ENCODE results near the gene MTX2. TPM values are rescaled to one million over a fixed set of nuclear protein-coding genes. Genes with fewer than 3 reads are reported as not detected.

Gene MTX2
- total RNA-seq: 8.5 TPM

DNA sequence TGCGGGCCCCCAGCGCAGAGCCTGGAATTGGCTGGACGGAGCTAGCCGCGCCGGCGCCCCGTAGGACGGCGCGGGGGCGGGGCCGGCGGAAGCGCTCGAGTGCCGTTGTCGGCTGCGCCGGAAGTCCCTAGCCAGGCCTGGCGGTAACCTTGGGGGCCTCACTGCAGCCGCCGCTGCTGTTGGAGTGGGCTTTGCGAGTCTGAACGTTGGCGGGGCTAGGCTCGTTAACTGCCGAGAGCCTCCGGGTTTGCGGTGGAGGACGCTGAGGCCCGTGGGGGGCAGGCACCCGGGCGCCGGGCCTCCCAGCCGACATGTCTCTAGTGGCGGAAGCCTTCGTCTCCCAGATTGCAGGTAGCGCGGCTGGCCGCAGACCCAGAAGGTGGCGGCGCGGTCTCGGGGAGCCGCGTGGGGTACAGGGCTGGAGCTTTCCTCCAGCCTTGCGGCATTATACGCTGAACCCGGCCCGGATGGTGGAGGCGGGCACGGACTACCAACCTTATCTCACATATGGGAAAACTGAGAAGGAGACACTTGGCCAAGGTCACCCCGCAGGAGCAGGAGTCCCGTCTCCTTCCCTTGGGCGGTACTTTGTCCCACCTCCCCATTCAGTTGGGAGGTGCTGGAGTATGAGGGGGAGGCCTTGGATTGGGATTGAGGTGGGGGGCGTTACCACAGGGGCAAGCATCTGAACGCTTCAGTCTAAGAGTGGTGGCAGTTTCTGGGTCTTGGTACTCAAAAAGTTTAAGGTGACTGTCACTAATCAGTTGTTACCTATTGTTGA lies at the start of gene MTX2:
Gene MTX2 (plus strand): TSS at position 124 of the 781 bp plus-strand sequence. CDS start 188 bp downstream, at position 312.
- intact Hi-C loops (cut with DNase I): loop anchor here (5.0 to 10.0 kb wide), 2 partner anchors 132 to 285 kb away; no protein-coding TSS in a partner anchor
- Histone ChIP-seq H3K9me3 (no peaks in the 10 kb centered on the region), H3K4me1 (peaks cover 0 to 2% of the 10 kb centered on the region in 2 donors), H3K27ac (peak within 1 kb of the TSS; percentile 79 to 80), H3K27me3 (no peaks in the 10 kb centered on the region), H3K36me3 (no peaks in the 10 kb centered on the region), H3K4me3 (peak within 1 kb of the TSS; percentile 69 to 100)
- TF ChIP-seq, protein P1, sequence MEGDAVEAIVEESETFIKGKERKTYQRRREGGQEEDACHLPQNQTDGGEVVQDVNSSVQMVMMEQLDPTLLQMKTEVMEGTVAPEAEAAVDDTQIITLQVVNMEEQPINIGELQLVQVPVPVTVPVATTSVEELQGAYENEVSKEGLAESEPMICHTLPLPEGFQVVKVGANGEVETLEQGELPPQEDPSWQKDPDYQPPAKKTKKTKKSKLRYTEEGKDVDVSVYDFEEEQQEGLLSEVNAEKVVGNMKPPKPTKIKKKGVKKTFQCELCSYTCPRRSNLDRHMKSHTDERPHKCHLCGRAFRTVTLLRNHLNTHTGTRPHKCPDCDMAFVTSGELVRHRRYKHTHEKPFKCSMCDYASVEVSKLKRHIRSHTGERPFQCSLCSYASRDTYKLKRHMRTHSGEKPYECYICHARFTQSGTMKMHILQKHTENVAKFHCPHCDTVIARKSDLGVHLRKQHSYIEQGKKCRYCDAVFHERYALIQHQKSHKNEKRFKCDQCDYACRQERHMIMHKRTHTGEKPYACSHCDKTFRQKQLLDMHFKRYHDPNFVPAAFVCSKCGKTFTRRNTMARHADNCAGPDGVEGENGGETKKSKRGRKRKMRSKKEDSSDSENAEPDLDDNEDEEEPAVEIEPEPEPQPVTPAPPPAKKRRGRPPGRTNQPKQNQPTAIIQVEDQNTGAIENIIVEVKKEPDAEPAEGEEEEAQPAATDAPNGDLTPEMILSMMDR (IDR thresholded peaks at IDR 0.05): peak in 1 of 3 experiments; percentile 8
- DNase-seq (ENCODE audit: low spot score in 2 of 2): peak in 1 of 2 donors; percentile 73

DNA sequence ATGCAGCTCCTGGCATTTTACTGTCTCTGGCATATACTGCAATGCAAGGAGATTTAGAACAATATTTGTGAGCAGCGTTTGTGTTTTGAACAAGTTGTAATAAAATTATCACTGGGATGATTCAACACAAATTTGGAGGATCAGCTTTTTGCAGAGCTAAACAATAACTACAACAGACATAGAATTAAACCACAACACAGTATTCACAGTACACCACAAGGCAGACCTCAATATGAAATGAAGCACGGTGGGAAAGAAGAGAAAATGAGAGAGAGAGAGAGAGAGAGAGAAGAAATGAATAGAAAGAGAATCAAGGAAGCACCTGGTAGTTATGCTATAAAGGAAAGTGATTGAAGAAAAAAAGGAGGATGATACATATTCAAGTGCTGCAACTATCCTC lies 41.4 kb upstream of the MTX2 start:
- no peak for DNase-seq (ENCODE audit: low spot score in 2 of 2)
- intact Hi-C loops (cut with DNase I): no loop called here
- no peaks in the 10 kb centered on the region for H3K27me3 ChIP-seq

DNA sequence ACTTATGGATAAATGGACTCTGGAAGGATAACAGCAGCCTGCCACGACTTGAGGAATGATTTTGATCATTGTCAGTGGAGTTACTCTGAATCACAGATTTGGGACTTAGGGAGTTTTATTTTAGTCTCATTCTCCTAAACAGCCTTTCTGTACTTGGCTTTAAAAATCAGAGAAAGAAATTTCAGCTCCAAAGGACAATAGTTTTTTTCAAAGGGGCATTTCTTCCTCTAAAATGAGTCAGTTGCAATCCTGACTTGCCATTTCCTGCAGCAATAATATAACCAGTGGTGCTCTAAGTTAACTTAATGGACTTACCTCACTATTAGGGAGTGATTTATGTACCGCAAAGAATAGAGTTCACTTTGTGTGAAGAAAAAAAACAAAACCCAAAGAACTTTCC lies 35.1 kb upstream of the MTX2 start:
- H3K4me3 ChIP-seq: no peak overlapping the region
- TF ChIP-seq, protein P1 (IDR thresholded peaks at IDR 0.05): no peak
- intact Hi-C loops (cut with DNase I): no loop called here
- H3K27ac ChIP-seq: no peak overlapping the region
- H3K9me3 ChIP-seq: no peaks in the 10 kb centered on the region
- H3K4me1 ChIP-seq: no peaks in the 10 kb centered on the region
- no peaks in the 10 kb centered on the region for H3K27me3 ChIP-seq
- no peaks in the 10 kb centered on the region for H3K36me3 ChIP-seq
- no peak for DNase-seq (ENCODE audit: low spot score in 2 of 2)

More for the DNA sequence above, 41.4 kb upstream of the MTX2 start:
- Histone ChIP-seq H3K27ac (no peak overlapping the region), H3K9me3 (no peaks in the 10 kb centered on the region), H3K4me1 (no peaks in the 10 kb centered on the region), H3K4me3 (no peak overlapping the region), H3K36me3 (no peaks in the 10 kb centered on the region)
- TF ChIP-seq, protein P1 (IDR thresholded peaks at IDR 0.05): no peak

DNA sequence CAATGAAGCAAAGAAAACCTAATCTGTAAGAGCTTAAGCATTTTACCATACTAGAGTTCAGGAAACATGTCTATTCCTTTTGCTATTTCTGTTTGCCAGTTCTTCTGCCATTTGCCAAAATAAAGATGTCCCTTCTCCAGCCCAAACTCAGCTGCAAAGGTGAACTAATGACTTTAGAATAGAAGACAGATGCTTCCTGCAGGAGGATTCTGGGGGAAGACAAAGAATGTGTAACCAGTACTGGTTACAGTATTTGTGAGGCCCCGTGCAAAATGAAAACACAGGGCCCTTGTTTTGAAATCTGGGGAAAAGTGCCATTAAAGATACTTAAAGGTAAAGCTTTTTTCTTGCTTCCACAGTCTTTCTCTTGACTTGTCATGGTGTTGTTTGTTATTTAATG lies 34.3 kb upstream of the MTX2 start:
- Histone ChIP-seq H3K27ac (no peak overlapping the region), H3K4me3 (no peak overlapping the region), H3K36me3 (no peaks in the 10 kb centered on the region), H3K4me1 (no peaks in the 10 kb centered on the region), H3K9me3 (no peaks in the 10 kb centered on the region), H3K27me3 (no peaks in the 10 kb centered on the region)
- no peak for DNase-seq (ENCODE audit: low spot score in 2 of 2)
- intact Hi-C loops (cut with DNase I): no loop called here
- TF ChIP-seq, protein P1 (IDR thresholded peaks at IDR 0.05): no peak

DNA sequence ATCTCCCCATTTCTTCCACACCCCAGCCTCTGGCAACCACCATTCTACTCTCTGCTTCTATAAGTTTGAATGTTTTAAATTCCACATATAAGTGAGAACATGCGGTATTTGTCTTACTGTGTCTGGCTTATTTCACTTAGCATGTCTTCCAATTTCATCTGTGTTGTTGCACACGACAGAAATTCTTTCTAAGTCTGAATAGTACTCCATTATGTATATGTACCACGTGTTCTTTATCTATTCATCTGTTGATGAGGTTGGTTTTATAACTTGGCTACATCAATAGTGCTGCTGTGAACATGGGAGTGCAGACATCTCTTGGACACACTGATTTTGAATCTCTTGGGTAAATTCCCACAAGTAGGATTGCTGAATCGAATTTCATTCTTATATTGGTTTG lies 31.8 kb upstream of the MTX2 start:
- DNase-seq (ENCODE audit: low spot score in 2 of 2): no peak
- H3K4me3 ChIP-seq: no peak overlapping the region
- H3K36me3 ChIP-seq: no peaks in the 10 kb centered on the region
- TF ChIP-seq, protein P1 (IDR thresholded peaks at IDR 0.05): no peak
- no peaks in the 10 kb centered on the region for H3K27me3 ChIP-seq
- intact Hi-C loops (cut with DNase I): no loop called here
- no peak overlapping the region for H3K27ac ChIP-seq
- H3K4me1 ChIP-seq: no peaks in the 10 kb centered on the region
- H3K9me3 ChIP-seq: no peaks in the 10 kb centered on the region
